HepG2 (cell line): ENCODE measurements around the gene INTS1. TPM values are rescaled to one million over a fixed set of nuclear protein-coding genes. Genes with fewer than 3 reads are reported as not detected.
A peak's percentile ranks its signal among the peaks of the same experiment; 100 is the strongest.

ENCODE experiments used
- AGO2 ChIP-seq: fragments of 200-400 bp; formaldehyde crosslinking; optimal IDR thresholded peaks from 2 replicates; pipeline ENCODE3; 2017; ENCODE audit warnings: mild to moderate bottlenecking, low read depth, low read length, moderate library complexity
- ATF1 ChIP-seq: IDR thresholded peaks from 2 replicates; pipeline ENCODE4 v1.6.1; 2016; ENCODE audit warnings: mild to moderate bottlenecking, control low read depth
- KLF13 ChIP-seq: sonication (generic); formaldehyde crosslinking; IDR thresholded peaks from 2 replicates; pipeline ENCODE4 v1.4.0; 2020; ENCODE audit warnings: mild to moderate bottlenecking, missing genetic modification reagents
- POLR2AphosphoS5 ChIP-seq: IDR thresholded peaks from 2 replicates; pipeline ENCODE4 v1.6.1; 2012; ENCODE audit warnings: low read depth, low read length
- ZNF143 ChIP-seq: sonication (generic); formaldehyde crosslinking; IDR thresholded peaks from 2 replicates; pipeline ENCODE4 v1.4.0; 2020; ENCODE audit warnings: missing genetic modification reagents
- ZNF652 ChIP-seq: IDR thresholded peaks from 2 replicates; pipeline ENCODE4 v1.6.1; 2016; ENCODE audit warnings: low read depth, borderline replicate concordance
- ZNF670 ChIP-seq: sonication (generic); formaldehyde crosslinking; IDR thresholded peaks from 2 replicates; pipeline ENCODE4 v1.8.0; 2022; ENCODE audit warnings: mild to moderate bottlenecking, missing genetic modification reagents, borderline replicate concordance
- ZNF672 ChIP-seq: sonication (generic); formaldehyde crosslinking; IDR thresholded peaks from 2 replicates; pipeline ENCODE4 v1.8.1; 2022; ENCODE audit warnings: missing genetic modification reagents
- polyA plus RNA-seq, 8 experiments: library from polyadenylated mRNA; depleted of rRNA in 3 of 8; stranded (reverse) in 7 of 8; unstranded in 1 of 8; fragments of >200 nt; fragmentation: Illumina TruSeq in 4 of 8; extraction: Trizol in 4 of 8; gene quantifications; 2 replicates each; pipeline versions ENCODE4 v1.2.1 to v1.2.3, GENCODE V29; 2011 to 2016; ENCODE audit warnings: low read depth in 4 of 8, missing spikeins in 1 of 8, mixed read lengths in 1 of 8; ENCODE audit not compliant: insufficient read depth in 1 of 8
- total RNA-seq, 5 experiments: library from RNA; depleted of rRNA; stranded (reverse); fragments of >200 nt; fragmentation: Illumina TruSeq; extraction: Trizol; gene quantifications; 2 replicates each; pipeline ENCODE4 v1.2.3, GENCODE V29; 2016; ENCODE audit warnings: low read depth in 1 of 5
- TF ChIP-seq, protein P1 (sequence below): IDR thresholded peaks from 2 replicates; pipeline ENCODE4 v1.6.1; 2016; ENCODE audit warnings: low read depth
- TF ChIP-seq, protein P2 (sequence below), 2 experiments: sonication (generic) in 1 of 2; formaldehyde crosslinking in 1 of 2; IDR thresholded peaks; 2 replicates each; pipeline versions ENCODE4 v1.6.1 to v1.9.0; 2014 to 2022; ENCODE audit warnings: antibody characterized with exemption in 1 of 2, borderline replicate concordance in 1 of 2, inconsistent platforms in 1 of 2, low read depth in 1 of 2, missing genetic modification reagents in 1 of 2
- TF ChIP-seq, protein P3 (sequence below): sonication (generic); formaldehyde crosslinking; IDR thresholded peaks from 2 replicates; pipeline ENCODE4 v1.8.0; 2022; ENCODE audit warnings: mild to moderate bottlenecking, missing genetic modification reagents; ENCODE audit not compliant: insufficient replicate concordance
- TF ChIP-seq, protein P4 (sequence below): sonication (generic); formaldehyde crosslinking; IDR thresholded peaks from 2 replicates; pipeline ENCODE4 v1.4.0; 2020; ENCODE audit warnings: missing genetic modification reagents, borderline replicate concordance
- TF ChIP-seq, protein P5 (sequence below): IDR thresholded peaks from 2 replicates; pipeline ENCODE4 v1.6.1; 2016; ENCODE audit warnings: missing compliant biosample characterization, missing genetic modification reagents, borderline replicate concordance

The INTS1 gene
- total and polyA plus RNA-seq, 2 of the 13 experiments (the other 11 are each of a cell fraction or from before 2014, with no cell fraction given) = 13.7 to 29.0 TPM

DNA sequence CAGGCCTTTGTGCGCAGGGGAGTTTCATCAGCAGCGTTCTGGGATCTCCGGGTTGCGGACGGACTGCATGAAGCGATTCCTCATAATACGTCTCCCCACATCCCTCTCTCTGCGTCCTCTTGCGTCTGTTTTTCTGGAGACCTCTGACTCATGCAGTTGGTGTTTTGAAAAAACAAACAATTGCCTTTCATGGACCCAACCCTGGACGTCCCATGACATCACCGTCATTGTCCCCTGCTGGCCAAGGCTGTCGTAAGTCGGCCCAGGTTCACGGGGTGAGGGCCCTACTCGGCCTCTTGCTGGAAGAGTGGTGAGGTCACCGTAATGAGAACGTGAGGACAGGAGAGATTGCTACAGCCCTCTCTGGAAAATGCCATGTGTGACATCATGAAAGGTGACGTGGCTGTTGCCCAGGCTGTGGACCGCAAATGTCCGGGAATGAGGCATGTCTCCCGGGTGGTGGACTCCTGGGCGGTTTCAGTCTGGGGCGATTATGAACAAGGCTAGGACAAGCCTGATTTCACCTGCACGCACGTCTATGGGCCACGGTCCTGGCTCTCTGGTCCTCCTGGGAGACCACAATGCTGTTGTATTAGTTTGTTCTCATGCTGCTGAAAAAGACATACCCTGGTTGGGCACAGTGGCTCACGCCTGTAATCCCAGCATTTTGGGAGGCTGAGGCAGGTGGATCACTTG is 16.5 kb upstream of the INTS1 start (continued):
- TF ChIP-seq, protein P1, sequence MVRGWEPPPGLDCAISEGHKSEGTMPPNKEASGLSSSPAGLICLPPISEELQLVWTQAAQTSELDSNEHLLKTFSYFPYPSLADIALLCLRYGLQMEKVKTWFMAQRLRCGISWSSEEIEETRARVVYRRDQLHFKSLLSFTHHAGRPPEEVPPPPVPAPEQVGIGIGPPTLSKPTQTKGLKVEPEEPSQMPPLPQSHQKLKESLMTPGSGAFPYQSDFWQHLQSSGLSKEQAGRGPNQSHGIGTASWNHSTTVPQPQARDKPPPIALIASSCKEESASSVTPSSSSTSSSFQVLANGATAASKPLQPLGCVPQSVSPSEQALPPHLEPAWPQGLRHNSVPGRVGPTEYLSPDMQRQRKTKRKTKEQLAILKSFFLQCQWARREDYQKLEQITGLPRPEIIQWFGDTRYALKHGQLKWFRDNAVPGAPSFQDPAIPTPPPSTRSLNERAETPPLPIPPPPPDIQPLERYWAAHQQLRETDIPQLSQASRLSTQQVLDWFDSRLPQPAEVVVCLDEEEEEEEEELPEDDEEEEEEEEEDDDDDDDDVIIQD (CRISPR knock-in tag) = peak; percentile 50; the same call in 1 of the 2 replicates
- no peak for TF ChIP-seq AGO2
- TF ChIP-seq ZNF143 (CRISPR knock-in tag) = no peak
- TF ChIP-seq, protein P2, sequence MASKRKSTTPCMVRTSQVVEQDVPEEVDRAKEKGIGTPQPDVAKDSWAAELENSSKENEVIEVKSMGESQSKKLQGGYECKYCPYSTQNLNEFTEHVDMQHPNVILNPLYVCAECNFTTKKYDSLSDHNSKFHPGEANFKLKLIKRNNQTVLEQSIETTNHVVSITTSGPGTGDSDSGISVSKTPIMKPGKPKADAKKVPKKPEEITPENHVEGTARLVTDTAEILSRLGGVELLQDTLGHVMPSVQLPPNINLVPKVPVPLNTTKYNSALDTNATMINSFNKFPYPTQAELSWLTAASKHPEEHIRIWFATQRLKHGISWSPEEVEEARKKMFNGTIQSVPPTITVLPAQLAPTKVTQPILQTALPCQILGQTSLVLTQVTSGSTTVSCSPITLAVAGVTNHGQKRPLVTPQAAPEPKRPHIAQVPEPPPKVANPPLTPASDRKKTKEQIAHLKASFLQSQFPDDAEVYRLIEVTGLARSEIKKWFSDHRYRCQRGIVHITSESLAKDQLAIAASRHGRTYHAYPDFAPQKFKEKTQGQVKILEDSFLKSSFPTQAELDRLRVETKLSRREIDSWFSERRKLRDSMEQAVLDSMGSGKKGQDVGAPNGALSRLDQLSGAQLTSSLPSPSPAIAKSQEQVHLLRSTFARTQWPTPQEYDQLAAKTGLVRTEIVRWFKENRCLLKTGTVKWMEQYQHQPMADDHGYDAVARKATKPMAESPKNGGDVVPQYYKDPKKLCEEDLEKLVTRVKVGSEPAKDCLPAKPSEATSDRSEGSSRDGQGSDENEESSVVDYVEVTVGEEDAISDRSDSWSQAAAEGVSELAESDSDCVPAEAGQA (IDR thresholded peaks at IDR 0.05; ENCODE audit: low read depth) = peak; percentile 95
- TF ChIP-seq, protein P2 (CRISPR knock-in tag; IDR thresholded peaks at IDR 0.05; ENCODE audit: borderline replicate concordance) = no peak
- TF ChIP-seq ATF1 (CRISPR knock-in tag) = peak; percentile 86
- TF ChIP-seq, protein P3, sequence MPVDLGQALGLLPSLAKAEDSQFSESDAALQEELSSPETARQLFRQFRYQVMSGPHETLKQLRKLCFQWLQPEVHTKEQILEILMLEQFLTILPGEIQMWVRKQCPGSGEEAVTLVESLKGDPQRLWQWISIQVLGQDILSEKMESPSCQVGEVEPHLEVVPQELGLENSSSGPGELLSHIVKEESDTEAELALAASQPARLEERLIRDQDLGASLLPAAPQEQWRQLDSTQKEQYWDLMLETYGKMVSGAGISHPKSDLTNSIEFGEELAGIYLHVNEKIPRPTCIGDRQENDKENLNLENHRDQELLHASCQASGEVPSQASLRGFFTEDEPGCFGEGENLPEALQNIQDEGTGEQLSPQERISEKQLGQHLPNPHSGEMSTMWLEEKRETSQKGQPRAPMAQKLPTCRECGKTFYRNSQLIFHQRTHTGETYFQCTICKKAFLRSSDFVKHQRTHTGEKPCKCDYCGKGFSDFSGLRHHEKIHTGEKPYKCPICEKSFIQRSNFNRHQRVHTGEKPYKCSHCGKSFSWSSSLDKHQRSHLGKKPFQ (CRISPR knock-in tag) = peak; percentile 66
- 0 out of 2 replicates have a peak, but pooled peaks have one; percentile 34 for TF ChIP-seq ZNF670 (CRISPR knock-in tag)
- no peak for TF ChIP-seq KLF13 (CRISPR knock-in tag)
- no peak for TF ChIP-seq ZNF652 (CRISPR knock-in tag)
- TF ChIP-seq, protein P4, sequence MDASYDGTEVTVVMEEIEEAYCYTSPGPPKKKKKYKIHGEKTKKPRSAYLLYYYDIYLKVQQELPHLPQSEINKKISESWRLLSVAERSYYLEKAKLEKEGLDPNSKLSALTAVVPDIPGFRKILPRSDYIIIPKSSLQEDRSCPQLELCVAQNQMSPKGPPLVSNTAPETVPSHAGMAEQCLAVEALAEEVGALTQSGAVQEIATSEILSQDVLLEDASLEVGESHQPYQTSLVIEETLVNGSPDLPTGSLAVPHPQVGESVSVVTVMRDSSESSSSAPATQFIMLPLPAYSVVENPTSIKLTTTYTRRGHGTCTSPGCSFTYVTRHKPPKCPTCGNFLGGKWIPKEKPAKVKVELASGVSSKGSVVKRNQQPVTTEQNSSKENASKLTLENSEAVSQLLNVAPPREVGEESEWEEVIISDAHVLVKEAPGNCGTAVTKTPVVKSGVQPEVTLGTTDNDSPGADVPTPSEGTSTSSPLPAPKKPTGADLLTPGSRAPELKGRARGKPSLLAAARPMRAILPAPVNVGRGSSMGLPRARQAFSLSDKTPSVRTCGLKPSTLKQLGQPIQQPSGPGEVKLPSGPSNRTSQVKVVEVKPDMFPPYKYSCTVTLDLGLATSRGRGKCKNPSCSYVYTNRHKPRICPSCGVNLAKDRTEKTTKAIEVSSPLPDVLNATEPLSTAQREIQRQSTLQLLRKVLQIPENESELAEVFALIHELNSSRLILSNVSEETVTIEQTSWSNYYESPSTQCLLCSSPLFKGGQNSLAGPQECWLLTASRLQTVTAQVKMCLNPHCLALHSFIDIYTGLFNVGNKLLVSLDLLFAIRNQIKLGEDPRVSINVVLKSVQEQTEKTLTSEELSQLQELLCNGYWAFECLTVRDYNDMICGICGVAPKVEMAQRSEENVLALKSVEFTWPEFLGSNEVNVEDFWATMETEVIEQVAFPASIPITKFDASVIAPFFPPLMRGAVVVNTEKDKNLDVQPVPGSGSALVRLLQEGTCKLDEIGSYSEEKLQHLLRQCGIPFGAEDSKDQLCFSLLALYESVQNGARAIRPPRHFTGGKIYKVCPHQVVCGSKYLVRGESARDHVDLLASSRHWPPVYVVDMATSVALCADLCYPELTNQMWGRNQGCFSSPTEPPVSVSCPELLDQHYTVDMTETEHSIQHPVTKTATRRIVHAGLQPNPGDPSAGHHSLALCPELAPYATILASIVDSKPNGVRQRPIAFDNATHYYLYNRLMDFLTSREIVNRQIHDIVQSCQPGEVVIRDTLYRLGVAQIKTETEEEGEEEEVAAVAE (CRISPR knock-in tag) = 0 out of 2 replicates have a peak, but pooled peaks have one; percentile 19
- no peak; the same call in 1 of the 2 replicates for TF ChIP-seq POLR2AphosphoS5
- TF ChIP-seq ZNF672 (CRISPR knock-in tag) = no peak
- TF ChIP-seq, protein P5, sequence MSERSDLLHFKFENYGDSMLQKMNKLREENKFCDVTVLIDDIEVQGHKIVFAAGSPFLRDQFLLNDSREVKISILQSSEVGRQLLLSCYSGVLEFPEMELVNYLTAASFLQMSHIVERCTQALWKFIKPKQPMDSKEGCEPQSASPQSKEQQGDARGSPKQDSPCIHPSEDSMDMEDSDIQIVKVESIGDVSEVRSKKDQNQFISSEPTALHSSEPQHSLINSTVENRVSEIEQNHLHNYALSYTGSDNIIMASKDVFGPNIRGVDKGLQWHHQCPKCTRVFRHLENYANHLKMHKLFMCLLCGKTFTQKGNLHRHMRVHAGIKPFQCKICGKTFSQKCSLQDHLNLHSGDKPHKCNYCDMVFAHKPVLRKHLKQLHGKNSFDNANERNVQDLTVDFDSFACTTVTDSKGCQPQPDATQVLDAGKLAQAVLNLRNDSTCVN = peak; percentile 99
